DND-41 (cell line): Measurements from ENCODE around the gene GFI1B.

Source experiments
- ATAC-seq: fragments of 200-7000 bp; cut with Tn5 transposase; 3 replicates; pipeline ENCODE4 v1.9.1; 2021; ENCODE audit warnings: low read depth; ENCODE audit not compliant: insufficient read depth
- DNase-seq: peaks from one replicate; pipeline ENCODE4 v3.0.0-alpha.2; 2020
- H2AFZ ChIP-seq: 2 replicates; pipeline ENCODE4 v1.6.0; 2012; ENCODE audit warnings: low read depth, low read length
- H3K27ac ChIP-seq: 2 replicates; pipeline ENCODE4 v1.5.1; 2012; ENCODE audit warnings: low read length, inconsistent platforms
- H3K27me3 ChIP-seq: fragments of 200-600 bp; sonication (generic); 2 replicates; pipeline ENCODE4 v1.6.0; 2012; ENCODE audit warnings: low read length, mild to moderate bottlenecking, inconsistent platforms; ENCODE audit not compliant: insufficient read depth, poor library complexity
- H3K36me3 ChIP-seq: 2 replicates; pipeline ENCODE4 v1.5.1; 2012; ENCODE audit warnings: low read length, inconsistent platforms; ENCODE audit not compliant: insufficient read depth
- H3K4me1 ChIP-seq: 2 replicates; pipeline ENCODE4 v1.5.1; 2012; ENCODE audit warnings: mild to moderate bottlenecking, low read length; ENCODE audit not compliant: insufficient read depth
- H3K4me2 ChIP-seq: 2 replicates; pipeline ENCODE4 v1.6.0; 2012; ENCODE audit warnings: mild to moderate bottlenecking, moderate library complexity, low read length, inconsistent platforms; ENCODE audit not compliant: insufficient read depth
- H3K4me3 ChIP-seq, 2 experiments: fragments of 200-600 bp in 1 of 2; shearing (Covaris generic) in 1 of 2; 2 replicates each; pipeline ENCODE4 v1.5.1; 2012 to 2016; ENCODE audit warnings: inconsistent platforms in 2 of 2, low read length in 2 of 2, mild to moderate bottlenecking in 2 of 2, low read depth in 1 of 2, moderate library complexity in 1 of 2
- H3K79me2 ChIP-seq: 2 replicates; pipeline ENCODE4 v1.6.0; 2012; ENCODE audit warnings: low read length, inconsistent platforms; ENCODE audit not compliant: insufficient read depth
- H3K9ac ChIP-seq: 2 replicates; pipeline ENCODE4 v1.6.0; 2012; ENCODE audit warnings: low read depth, mild to moderate bottlenecking, inconsistent platforms, low read length, moderate library complexity
- H3K9me3 ChIP-seq: 2 replicates; pipeline ENCODE4 v1.5.1; 2012; ENCODE audit warnings: low read length, moderate library complexity, mild to moderate bottlenecking, inconsistent platforms; ENCODE audit not compliant: insufficient read depth, severe bottlenecking
- H4K20me1 ChIP-seq: 2 replicates; pipeline ENCODE4 v1.6.0; 2012; ENCODE audit warnings: low read length; ENCODE audit not compliant: insufficient read depth
- CTCF ChIP-seq: IDR thresholded peaks from 2 replicates; pipeline ENCODE4 v1.5.1; 2012; ENCODE audit warnings: borderline replicate concordance, low read length, moderate library complexity, mild to moderate bottlenecking; ENCODE audit not compliant: poor library complexity, severe bottlenecking; ENCODE audit errors: extremely low read depth
- EZH2 ChIP-seq: IDR thresholded peaks from 3 replicates; pipeline ENCODE4 v1.6.1; 2012; ENCODE audit warnings: borderline replicate concordance, low read depth, mild to moderate bottlenecking, moderate library complexity, low read length, inconsistent platforms; ENCODE audit not compliant: severe bottlenecking

The GFI1B gene

GRCh38 chr9:132949709-132950108 lies 28.8 kb upstream of the GFI1B start:
- no peaks in the 10 kb centered on the region for H4K20me1 ChIP-seq
- H2AFZ ChIP-seq, result no peak overlapping the region
- ATAC-seq, result no peak
- H3K4me2 ChIP-seq, result no peak overlapping the region
- no peak for DNase-seq
- TF ChIP-seq EZH2, result no peak
- no peak for TF ChIP-seq CTCF
- peaks cover 6% of the 10 kb centered on the region for H3K4me1 ChIP-seq
- H3K27me3 ChIP-seq, result no peaks in the 10 kb centered on the region
- no peak overlapping the region for H3K27ac ChIP-seq
- H3K9me3 ChIP-seq, result no peaks in the 10 kb centered on the region
- no peaks in the 10 kb centered on the region for H3K36me3 ChIP-seq
- no peak overlapping the region for H3K4me3 ChIP-seq
- H3K9ac ChIP-seq, result no peak overlapping the region
- no peaks in the 10 kb centered on the region for H3K79me2 ChIP-seq

- Histone ChIP-seq H3K79me2 (no peaks in the 10 kb centered on the region), H3K4me2 (no peak overlapping the region), H3K27me3 (no peaks in the 10 kb centered on the region), H3K4me1 (no peaks in the 10 kb centered on the region), H3K9me3 (peaks cover 6% of the 10 kb centered on the region), H3K36me3 (no peaks in the 10 kb centered on the region), H4K20me1 (no peaks in the 10 kb centered on the region), H3K9ac (no peak overlapping the region), H3K27ac (no peak overlapping the region), H3K4me3 (no peak overlapping the region), H2AFZ (no peak overlapping the region)
- ATAC-seq (no peak), DNase-seq (no peak)
- TF ChIP-seq EZH2, result no peak
- no peak for TF ChIP-seq CTCF
Observed at GRCh38 chr9:132955123-132955522, 23.4 kb upstream of the GFI1B start.

- Histone ChIP-seq H3K4me1 (no peaks in the 10 kb centered on the region), H3K4me2 (no peak overlapping the region), H3K36me3 (no peaks in the 10 kb centered on the region), H3K27ac (no peak overlapping the region), H2AFZ (no peak overlapping the region), H3K9me3 (peaks cover 6% of the 10 kb centered on the region), H3K4me3 (no peak overlapping the region), H4K20me1 (no peaks in the 10 kb centered on the region), H3K79me2 (no peaks in the 10 kb centered on the region), H3K27me3 (no peaks in the 10 kb centered on the region), H3K9ac (no peak overlapping the region)
- TF ChIP-seq CTCF (no peak), EZH2 (no peak)
- ATAC-seq (no peak), DNase-seq (no peak)
Observed at GRCh38 chr9:132955768-132956167, 22.7 kb upstream of the GFI1B start.

GRCh38 chr9:132957805-132958204 lies 20.7 kb upstream of the GFI1B start:
- Histone ChIP-seq H3K36me3 (no peaks in the 10 kb centered on the region), H4K20me1 (no peaks in the 10 kb centered on the region), H3K9ac (no peak overlapping the region), H3K4me1 (no peaks in the 10 kb centered on the region), H3K79me2 (no peaks in the 10 kb centered on the region), H3K4me3 (no peak overlapping the region), H2AFZ (no peak overlapping the region), H3K4me2 (no peak overlapping the region), H3K27me3 (no peaks in the 10 kb centered on the region), H3K27ac (no peak overlapping the region), H3K9me3 (peaks cover 6% of the 10 kb centered on the region)
- DNase-seq (no peak), ATAC-seq (no peak)
- TF ChIP-seq CTCF (no peak), EZH2 (no peak)
